HG03159 (cell line): Measurements from ENCODE around the gene AOAH.
"Not testable (repeated sequence)": the region's sequence is repeated elsewhere in the genome, so short reads cannot be mapped to it uniquely, and the experiment has no call there.

ENCODE experiments used
- ATAC-seq: cut with Tn5 transposase; IDR thresholded peaks from one replicate; pipeline ENCODE4 v1.9.1; 2021; ENCODE audit warnings: mild to moderate bottlenecking, moderate library complexity; ENCODE audit not compliant: unreplicated experiment

The AOAH gene

GRCh38 chr7:36521133-36521532 lies 203.2 kb downstream of the AOAH start:
- ATAC-seq, result no peak

GRCh38 chr7:36515847-36516246 lies 208.4 kb downstream of the AOAH start:
- no peak for ATAC-seq

DNA sequence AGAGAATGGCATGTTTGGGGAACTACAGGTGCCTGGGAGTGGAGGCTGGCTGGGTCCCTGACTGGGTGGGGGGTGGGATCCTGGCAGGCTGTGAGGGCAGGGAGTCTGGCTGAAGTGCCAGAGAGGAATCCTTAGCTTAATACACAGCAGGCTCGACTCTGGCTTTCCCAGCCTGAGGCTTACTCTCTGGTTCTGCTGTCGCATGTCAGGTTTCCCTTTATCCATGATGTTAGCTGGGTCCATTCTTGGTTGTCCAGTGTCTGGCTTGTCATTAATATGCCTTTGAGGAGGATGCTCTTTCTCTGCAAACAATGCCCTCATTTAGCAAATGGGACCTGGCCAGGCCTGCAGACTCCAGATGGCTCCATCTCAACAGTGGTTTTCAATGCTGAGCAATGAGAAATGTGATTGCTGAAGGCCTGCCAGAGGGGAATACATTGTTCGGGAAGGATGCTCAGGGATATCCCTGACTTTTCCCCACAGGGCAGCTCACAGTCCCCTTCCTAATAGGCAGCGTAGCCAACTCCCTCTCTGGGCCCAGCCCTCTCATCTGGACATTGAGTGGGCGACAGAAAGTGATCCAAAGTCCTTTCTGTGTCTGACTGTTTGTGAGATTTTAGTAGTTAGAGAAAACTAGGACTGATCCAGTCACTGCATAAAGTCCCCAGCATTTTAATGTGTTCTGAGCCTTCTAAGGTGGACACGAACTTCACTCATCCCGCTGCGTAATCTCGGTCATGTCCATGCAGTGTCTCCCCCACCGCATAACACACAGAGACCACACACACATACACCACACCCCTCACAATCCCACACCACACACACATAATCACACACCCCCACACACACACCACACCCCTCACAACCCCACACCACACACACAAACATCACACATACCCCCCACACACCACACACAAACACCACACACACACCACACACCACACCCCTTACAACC lies 209.7 kb downstream of the AOAH start:
- no peak for ATAC-seq

DNA sequence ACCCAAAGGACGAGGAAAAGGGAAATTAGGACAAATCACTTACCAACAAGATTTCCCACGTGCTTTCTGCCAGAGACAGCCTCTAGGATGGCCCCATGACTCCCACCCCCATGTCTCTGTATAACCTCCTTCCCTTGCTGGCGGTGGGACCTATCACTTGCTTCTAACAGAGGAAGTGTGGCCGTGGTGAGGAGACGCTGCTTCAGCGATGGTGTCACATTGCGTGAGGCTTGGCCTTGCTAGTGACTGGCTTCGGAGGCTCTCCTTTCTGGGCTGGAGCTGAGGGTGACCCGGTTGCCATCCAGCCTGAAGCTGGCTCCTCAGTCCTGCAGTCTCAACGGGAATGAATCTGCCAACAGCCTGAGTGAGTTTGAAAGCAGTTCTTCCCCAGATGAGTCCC lies 210.9 kb downstream of the AOAH start:
- ATAC-seq, result no peak

DNA sequence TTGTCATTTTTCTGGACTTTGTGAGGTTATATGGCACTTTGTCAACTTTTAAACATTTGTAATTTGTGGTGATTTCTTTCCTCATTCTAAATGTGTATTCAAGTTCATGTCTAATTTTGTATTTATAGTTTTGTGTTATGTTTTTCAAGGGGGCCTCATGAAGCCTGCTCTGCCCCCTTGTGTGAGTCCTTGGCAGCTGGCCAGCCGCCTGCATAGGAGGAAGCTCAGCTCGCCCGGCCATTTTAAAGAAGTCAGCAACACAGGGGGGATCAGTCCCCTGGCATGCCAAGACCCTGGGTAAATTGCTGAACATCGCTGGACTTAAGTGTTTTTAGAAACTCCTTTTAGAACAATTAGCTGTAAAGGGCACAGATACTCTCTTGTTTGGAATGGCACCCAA lies 211.7 kb downstream of the AOAH start:
- ATAC-seq, result no peak

DNA sequence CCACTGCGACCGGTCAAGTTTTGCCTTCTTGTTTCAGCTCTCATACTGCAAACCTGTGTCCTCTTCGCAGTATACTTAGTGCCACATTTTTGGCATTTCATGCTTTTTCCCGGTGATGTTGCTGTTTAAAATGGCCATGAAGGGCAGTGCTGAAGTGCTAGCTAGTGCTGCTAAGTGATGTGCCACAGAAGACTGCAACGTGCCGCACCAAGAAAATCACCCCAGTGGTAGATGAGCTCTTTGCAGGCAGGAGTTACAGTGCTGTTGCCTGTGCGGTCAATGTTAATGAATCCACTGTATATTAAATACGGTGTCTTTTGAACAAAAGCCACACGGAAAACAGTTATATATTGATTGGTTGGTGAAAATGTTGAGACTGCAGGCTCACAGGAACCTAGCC lies 214.3 kb downstream of the AOAH start:
- ATAC-seq, result no peak

- ATAC-seq, result no peak
Observed at GRCh38 chr7:36507475-36508440, 216.5 kb downstream of the AOAH start.

GRCh38 chr7:36506820-36507219 lies 217.5 kb downstream of the AOAH start:
- no peak for ATAC-seq

GRCh38 chr7:36506130-36506798 lies 218.0 kb downstream of the AOAH start:
- no peak for ATAC-seq

GRCh38 chr7:36504617-36505016 lies 219.7 kb downstream of the AOAH start:
- not testable (repeated sequence) for ATAC-seq

- not testable (repeated sequence) for ATAC-seq
Observed at GRCh38 chr7:36504216-36504615, 220.1 kb downstream of the AOAH start.

- ATAC-seq, result no peak
Observed at GRCh38 chr7:36497775-36498174, 226.5 kb downstream of the AOAH start.

GRCh38 chr7:36497176-36497575 lies 227.1 kb downstream of the AOAH start:
- ATAC-seq, result not testable (repeated sequence)

GRCh38 chr7:36496576-36496975 lies 227.7 kb downstream of the AOAH start:
- ATAC-seq, result no peak

- no peak for ATAC-seq
Observed at GRCh38 chr7:36491317-36491716, 233.0 kb downstream of the AOAH start.

DNA sequence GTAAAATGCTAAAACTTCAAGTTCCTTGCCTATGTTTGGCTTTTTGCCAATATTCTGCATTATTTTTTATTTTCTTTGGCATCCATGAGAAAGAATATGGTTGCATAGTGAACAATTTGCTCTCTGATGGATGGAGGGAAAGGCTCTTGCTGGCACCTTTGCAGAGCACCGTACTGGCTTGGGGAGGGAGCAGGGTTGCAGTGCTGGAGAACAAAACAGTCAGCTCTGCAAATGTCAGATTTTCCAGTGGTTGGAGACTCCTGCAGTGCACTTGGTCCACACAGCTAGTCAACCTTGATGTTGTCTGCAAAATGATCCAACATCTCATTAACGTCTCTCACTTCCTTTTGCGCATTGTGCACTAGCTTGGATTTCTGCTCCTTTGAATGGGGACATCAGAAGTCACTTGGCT lies 233.9 kb downstream of the AOAH start:
- no peak for ATAC-seq

DNA sequence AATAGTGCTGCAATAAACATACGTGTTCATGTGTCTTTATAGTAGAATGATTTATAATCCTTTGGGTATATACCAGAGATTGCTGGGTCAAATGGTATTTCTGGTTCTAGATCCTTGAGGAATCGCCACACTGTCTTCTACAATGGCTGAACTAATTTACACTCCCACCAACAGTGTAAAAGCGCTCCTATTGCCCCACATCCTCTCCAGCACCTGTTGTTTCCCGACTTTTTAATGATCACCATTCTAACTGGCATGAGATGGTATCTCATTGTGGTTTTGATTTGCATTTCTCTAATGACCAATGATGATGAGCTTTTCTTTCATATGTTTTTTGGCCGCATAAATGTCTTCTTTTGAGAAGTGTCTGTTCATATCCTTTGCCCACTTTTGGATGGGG lies 235.6 kb downstream of the AOAH start:
- not testable (repeated sequence) for ATAC-seq

- ATAC-seq, result no peak
Observed at GRCh38 chr7:36487756-36488336, 236.4 kb downstream of the AOAH start.

DNA sequence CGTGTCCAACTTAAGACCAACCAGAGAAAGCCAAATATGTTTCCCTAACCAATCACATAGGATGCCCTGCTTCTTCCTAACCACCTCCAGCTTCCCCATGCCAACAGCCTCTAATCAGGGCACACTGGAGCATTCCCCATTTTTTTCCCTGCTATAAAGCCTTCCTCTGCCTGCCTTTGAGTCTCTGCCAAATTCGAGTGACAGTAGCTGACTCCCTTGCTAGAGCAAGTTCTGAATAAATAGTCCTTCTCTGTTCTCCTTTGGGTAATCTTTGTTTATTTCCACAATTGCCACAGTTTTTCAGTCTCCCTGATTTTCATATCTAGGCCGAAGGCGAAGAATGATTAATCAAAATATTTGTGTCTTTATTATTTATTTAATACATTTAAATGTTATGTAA lies 238.0 kb downstream of the AOAH start:
- no peak for ATAC-seq

GRCh38 chr7:36484265-36484664 lies 240.0 kb downstream of the AOAH start:
- ATAC-seq, result no peak

DNA sequence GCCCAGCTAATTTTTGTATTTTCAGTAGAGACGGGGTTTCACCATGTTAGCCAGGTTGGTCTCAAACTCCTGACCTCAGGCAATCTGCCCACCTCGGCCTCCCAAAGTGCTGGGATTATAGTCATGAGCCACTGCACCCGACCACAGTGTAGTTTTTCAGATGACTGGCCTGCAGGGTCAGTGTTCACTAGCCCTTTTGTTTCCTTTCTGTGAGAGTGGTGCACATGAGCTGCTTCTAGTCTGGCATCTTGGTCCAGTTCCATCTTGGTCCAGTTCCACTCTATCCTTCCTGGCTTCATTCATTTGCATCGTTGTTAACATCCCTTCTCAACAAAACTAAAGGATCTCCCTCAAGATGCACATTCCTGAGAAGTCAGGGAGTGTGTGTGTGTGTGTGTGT lies 240.4 kb downstream of the AOAH start:
- not testable (repeated sequence) for ATAC-seq
